Stomach smooth muscle (tissue), 2 donors: ENCODE data around the gene RACGAP1.

Experiments used
- H3K27ac ChIP-seq: one replicate; pipeline ENCODE4 v1.7.0; 2013; ENCODE audit warnings: mild to moderate bottlenecking, low read length, inconsistent platforms
- H3K27me3 ChIP-seq, 2 donors: one replicate each; pipeline ENCODE4 v1.7.0; 2013; ENCODE audit warnings: low read length in 2 of 2; ENCODE audit not compliant: insufficient read depth in 2 of 2, control insufficient read depth in 1 of 2
- H3K36me3 ChIP-seq, 2 donors: one replicate each; pipeline ENCODE4 v1.7.0; 2013; ENCODE audit warnings: low read length in 2 of 2; ENCODE audit not compliant: control insufficient read depth in 2 of 2, insufficient read depth in 2 of 2
- H3K4me1 ChIP-seq: one replicate; pipeline ENCODE4 v1.7.0; 2013; ENCODE audit warnings: low read length; ENCODE audit not compliant: control insufficient read depth, insufficient read depth
- H3K4me3 ChIP-seq, 2 donors: one replicate each; pipeline ENCODE4 v1.7.0; 2013; ENCODE audit warnings: low read length in 2 of 2
- H3K9ac ChIP-seq, 2 donors: one replicate each; pipeline ENCODE4 v1.7.0; 2013; ENCODE audit warnings: low read length in 2 of 2, mild to moderate bottlenecking in 1 of 2
- H3K9me3 ChIP-seq, 2 donors: one replicate each; pipeline ENCODE4 v1.7.0; 2013; ENCODE audit warnings: low read length in 2 of 2; ENCODE audit not compliant: control insufficient read depth in 2 of 2
- donor health status: healthy.
- donor health status: Pancreatic carcinoma.

Gene RACGAP1

GRCh38 chr12:49953151-49953550 is 72.1 kb downstream of the RACGAP1 start:
- Histone ChIP-seq H3K9ac (no peak overlapping the region), H3K27me3 (peaks cover 31 to 40% of the 10 kb centered on the region in 2 donors), H3K27ac (no peak overlapping the region), H3K4me3 (no peak overlapping the region), H3K36me3 (no peaks in the 10 kb centered on the region), H3K9me3 (no peaks in the 10 kb centered on the region), H3K4me1 (peaks cover 4% of the 10 kb centered on the region)

- H3K36me3 ChIP-seq = no peaks in the 10 kb centered on the region
These were observed 72.8 kb downstream of the RACGAP1 start for GRCh38 chr12:49952391-49953055.

GRCh38 chr12:49951411-49952240 is 73.7 kb downstream of the RACGAP1 start:
- Histone ChIP-seq H3K4me3 (no peak overlapping the region), H3K4me1 (peaks cover 4% of the 10 kb centered on the region), H3K9me3 (no peaks in the 10 kb centered on the region), H3K9ac (no peak overlapping the region), H3K27ac (no peak overlapping the region), H3K27me3 (peaks cover 26 to 27% of the 10 kb centered on the region in 2 donors), H3K36me3 (no peaks in the 10 kb centered on the region)

More at GRCh38 chr12:49952391-49953055, 72.8 kb downstream of the RACGAP1 start:
- Histone ChIP-seq H3K4me1 (peaks cover 4% of the 10 kb centered on the region), H3K9ac (no peak overlapping the region), H3K9me3 (no peaks in the 10 kb centered on the region), H3K4me3 (no peak overlapping the region), H3K27me3 (peaks cover 28 to 33% of the 10 kb centered on the region in 2 donors), H3K27ac (no peak overlapping the region)

GRCh38 chr12:49950273-49951251 is 74.7 kb downstream of the RACGAP1 start, which contains the start of gene AQP2:
Gene AQP2, plus strand, starts transcription at chr12:49950737. Its CDS starts 94 bp downstream, at chr12:49950831.
- Histone ChIP-seq H3K36me3 (no peaks in the 10 kb centered on the region), H3K27me3 (peaks cover 19 to 22% of the 10 kb centered on the region in 2 donors), H3K9me3 (no peaks in the 10 kb centered on the region), H3K27ac (no peak within 1 kb of the TSS), H3K4me1 (peaks cover 4% of the 10 kb centered on the region), H3K9ac (no peak within 1 kb of the TSS), H3K4me3 (no peak within 1 kb of the TSS)

GRCh38 chr12:49949866-49950265 is 75.4 kb downstream of the RACGAP1 start:
- peaks cover 15 to 16% of the 10 kb centered on the region in 2 donors for H3K27me3 ChIP-seq
- H3K27ac ChIP-seq = no peak overlapping the region
- no peaks in the 10 kb centered on the region for H3K9me3 ChIP-seq
- H3K4me1 ChIP-seq = no peaks in the 10 kb centered on the region
- H3K9ac ChIP-seq = no peak overlapping the region
- no peak overlapping the region for H3K4me3 ChIP-seq
- no peaks in the 10 kb centered on the region for H3K36me3 ChIP-seq

GRCh38 chr12:49948866-49949845 is 76.1 kb downstream of the RACGAP1 start:
- Histone ChIP-seq H3K9ac (no peak overlapping the region), H3K36me3 (no peaks in the 10 kb centered on the region), H3K4me3 (no peak overlapping the region), H3K9me3 (no peaks in the 10 kb centered on the region), H3K27ac (no peak overlapping the region), H3K27me3 (peaks cover 8 to 9% of the 10 kb centered on the region in 2 donors), H3K4me1 (no peaks in the 10 kb centered on the region)

- H3K4me1 ChIP-seq = no peaks in the 10 kb centered on the region
These were observed 77.6 kb downstream of the RACGAP1 start for GRCh38 chr12:49947593-49948226.

GRCh38 chr12:49946497-49946896 is 78.8 kb downstream of the RACGAP1 start:
- Histone ChIP-seq H3K9me3 (no peaks in the 10 kb centered on the region), H3K27me3 (peaks cover 0 to 2% of the 10 kb centered on the region in 2 donors), H3K4me3 (no peak overlapping the region), H3K27ac (no peak overlapping the region), H3K36me3 (no peaks in the 10 kb centered on the region), H3K9ac (no peak overlapping the region), H3K4me1 (no peaks in the 10 kb centered on the region)

More at GRCh38 chr12:49947593-49948226, 77.6 kb downstream of the RACGAP1 start:
- no peak overlapping the region for H3K4me3 ChIP-seq
- H3K9ac ChIP-seq = no peak overlapping the region
- H3K27ac ChIP-seq = no peak overlapping the region
- no peaks in the 10 kb centered on the region for H3K36me3 ChIP-seq
- H3K9me3 ChIP-seq = no peaks in the 10 kb centered on the region
- H3K27me3 ChIP-seq = peaks cover 0 to 2% of the 10 kb centered on the region in 2 donors

GRCh38 chr12:49946086-49946485 is 79.2 kb downstream of the RACGAP1 start:
- H3K36me3 ChIP-seq = no peaks in the 10 kb centered on the region
- H3K9me3 ChIP-seq = no peaks in the 10 kb centered on the region
- H3K27ac ChIP-seq = no peak overlapping the region
- no peaks in the 10 kb centered on the region for H3K4me1 ChIP-seq
- peak overlapping the region in 1 of 2 donors; percentile 52 for H3K9ac ChIP-seq
- H3K4me3 ChIP-seq = no peak overlapping the region
- no peaks in the 10 kb centered on the region for H3K27me3 ChIP-seq
